ENCODE data around the gene CWF19L1.
A peak's percentile ranks its signal among the peaks of the same experiment; 100 is the strongest.

- peak in 1 of 6 experiments; percentile 29 for TF ChIP-seq CTCF (IDR thresholded peaks at IDR 0.05)
- TF ChIP-seq POLR2A (IDR thresholded peaks at IDR 0.05): peak in 1 of 2 donors; percentile 62
These were observed 81.8 kb downstream of the CWF19L1 start, which contains the start of gene ERLIN1 for GRCh38 chr10:100185364-100186252.
